Stimulated activated CD4-positive, alpha-beta T cell treated with anti-CD3 and anti-CD28 coated beads, Interleukin-12 subunit alpha, Interleukin-12 subunit beta, amount 100 ng/mL, for 24 hours (primary cell): Measurements from ENCODE around the gene SCGB2B2.
A peak's percentile ranks its signal among the peaks of the same experiment; 100 is the strongest.
"Not testable (repeated sequence)": the region's sequence is repeated elsewhere in the genome, so short reads cannot be mapped to it uniquely, and the experiment has no call there.

Experiments
- DNase-seq, 2 experiments: peaks; one replicate each; pipeline ENCODE4 v3.0.0-alpha.2; 2020; ENCODE audit warnings: low read depth in 2 of 2

Gene SCGB2B2

GRCh38 chr19:34676697-34677385, at the start of gene SCGB2B2:
TSS of gene SCGB2B2 (minus strand) at chr19:34677159. CDS start at chr19:34594563, 82,596 bp downstream.
- peak; percentile 46 to 62 for DNase-seq

GRCh38 chr19:34725400-34725799, 48.4 kb upstream of the SCGB2B2 start:
- DNase-seq: no peak

- no peak for DNase-seq
Observed at GRCh38 chr19:34722353-34722752, 45.4 kb upstream of the SCGB2B2 start.

GRCh38 chr19:34715357-34715756, 38.4 kb upstream of the SCGB2B2 start:
- DNase-seq: no peak

- no peak for DNase-seq
Observed at GRCh38 chr19:34713262-34713637, 36.3 kb upstream of the SCGB2B2 start.

- peak in 1 of 2 experiments; percentile 22 for DNase-seq
Observed at GRCh38 chr19:34712395-34713261, 35.7 kb upstream of the SCGB2B2 start.

GRCh38 chr19:34711890-34712289, 34.9 kb upstream of the SCGB2B2 start:
- no peak for DNase-seq

GRCh38 chr19:34707661-34708060, 30.7 kb upstream of the SCGB2B2 start:
- no peak for DNase-seq

- DNase-seq: no peak
Observed at GRCh38 chr19:34692549-34692948, 15.6 kb upstream of the SCGB2B2 start.

- DNase-seq: no peak
Observed at GRCh38 chr19:34690372-34690771, 13.4 kb upstream of the SCGB2B2 start.

- no peak for DNase-seq
Observed at GRCh38 chr19:34688592-34688991, 11.6 kb upstream of the SCGB2B2 start.

- no peak for DNase-seq
Observed at GRCh38 chr19:34687348-34687747, 10.4 kb upstream of the SCGB2B2 start.

- no peak for DNase-seq
Observed at GRCh38 chr19:34686455-34686854, 9.5 kb upstream of the SCGB2B2 start.

GRCh38 chr19:34685266-34685665, 8.3 kb upstream of the SCGB2B2 start:
- DNase-seq: not testable (repeated sequence)

GRCh38 chr19:34681478-34681877, 4.5 kb upstream of the SCGB2B2 start:
- DNase-seq: no peak

GRCh38 chr19:34678421-34678820, 1.5 kb upstream of the SCGB2B2 start:
- DNase-seq: no peak

- DNase-seq: no peak
Observed at GRCh38 chr19:34678085-34678412, 1.1 kb upstream of the SCGB2B2 start.

- DNase-seq: peak; percentile 94
Observed at GRCh38 chr19:34677386-34678084, 576 bp upstream of the SCGB2B2 start, which contains the start of gene ZNF302. TSS of gene ZNF302 (plus strand) at chr19:34677678. CDS start at chr19:34678805, 1,127 bp downstream.

GRCh38 chr19:34675919-34676318, 1.0 kb downstream of the SCGB2B2 start:
- no peak for DNase-seq

GRCh38 chr19:34675250-34675649, 1.7 kb downstream of the SCGB2B2 start:
- DNase-seq: no peak

GRCh38 chr19:34673590-34673989, 3.4 kb downstream of the SCGB2B2 start:
- DNase-seq: no peak

- no peak for DNase-seq
Observed at GRCh38 chr19:34671972-34672371, 5.0 kb downstream of the SCGB2B2 start.
